ENCODE data around the gene CNGA2. TPM values are rescaled to one million over a fixed set of nuclear protein-coding genes. Genes with fewer than 3 reads are reported as not detected.

The CNGA2 gene
- total RNA-seq, 1 experiment from 2014 or later, result not detected

DNA sequence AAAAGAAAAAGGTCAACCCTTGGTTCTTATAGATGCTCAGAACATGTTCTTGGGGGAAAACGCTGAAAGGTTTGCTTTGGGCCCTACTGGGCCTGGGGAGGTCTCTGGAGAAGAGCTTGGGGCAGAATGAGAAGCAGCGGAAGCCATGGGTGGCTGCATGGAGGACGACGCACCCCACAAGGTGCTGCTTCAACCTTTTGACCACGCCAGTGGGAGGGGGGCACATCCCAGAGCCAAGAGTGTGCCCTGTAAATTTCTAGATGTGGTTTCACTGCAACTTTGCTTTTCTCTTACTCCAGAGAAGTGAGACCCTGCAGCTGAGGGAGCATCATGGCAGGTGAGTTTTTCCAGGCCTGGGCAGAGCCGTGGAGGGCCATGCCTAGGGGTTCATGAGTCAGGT, 36.1 kb upstream of the CNGA2 start:
- POLR2A ChIA-PET, result no interaction called here
- H3K9me2 ChIP-seq (ENCODE audit: insufficient read depth), result no peaks in the 10 kb centered on the region
- BruUV-seq (replicated peaks), result no TSS peak
- no peak overlapping the region for H3K4me2 ChIP-seq (ENCODE audit: low read length)
- no peak overlapping the region for H2AFZ ChIP-seq (ENCODE audit: low read depth, low read length, poor library complexity, severe bottlenecking)
- CTCF ChIA-PET, result no interaction called here
- intact Hi-C loops (cut with micrococcal nuclease), result no loop called here
- H3K27ac ChIP-seq (ENCODE audit: low read depth, low read length), result no peak overlapping the region
- H3K9me3 ChIP-seq (ENCODE audit: control insufficient read depth in 1 of 2, insufficient read depth in 1 of 2, low read depth in 1 of 2, low read length in 2 of 2), result no peaks in the 10 kb centered on the region
- no peaks in the 10 kb centered on the region for H3K79me2 ChIP-seq (ENCODE audit: insufficient read depth, low read length)
- RAD21 ChIA-PET (ENCODE audit: low non-redundant PET in 1 of 2, low total read pairs in 2 of 2, uncharacterized antibody in 2 of 2, unreplicated experiment in 2 of 2), result no interaction called here
- no peaks in the 10 kb centered on the region for H4K20me1 ChIP-seq (ENCODE audit: insufficient read depth)
- no peak overlapping the region for H3K4me3 ChIP-seq (replicated peaks in 1 of 2; ENCODE audit: low read depth in 1 of 2, low read length in 2 of 2)
- H3K9ac ChIP-seq (ENCODE audit: low read length), result no peak overlapping the region
- H3K36me3 ChIP-seq (ENCODE audit: control insufficient read depth in 1 of 2, insufficient read depth in 2 of 2, low read length in 2 of 2), result no peaks in the 10 kb centered on the region
- no peaks in the 10 kb centered on the region for H3K27me3 ChIP-seq (ENCODE audit: insufficient read depth, low read length)
- TF ChIP-seq MAX (IDR thresholded peaks at IDR 0.05) (no peak), REST (IDR thresholded peaks at IDR 0.05; ENCODE audit: low read depth) (no peak), FOSL1 (IDR thresholded peaks at IDR 0.05; ENCODE audit: low read depth) (no peak), TCF7L2 (IDR thresholded peaks at IDR 0.05; ENCODE audit: borderline replicate concordance, extremely low read depth, insufficient read depth, insufficient read length) (no peak), CBX3 (IDR thresholded peaks at IDR 0.05; ENCODE audit: low read depth) (no peak)
- DNase-seq (ENCODE audit: low read depth, low spot score), result no peak
- ATAC-seq, result no peak
- H3K4me1 ChIP-seq (ENCODE audit: control insufficient read depth in 1 of 2, insufficient read depth in 2 of 2, low read length in 2 of 2), result no peaks in the 10 kb centered on the region

GRCh38 chrX:151699746-151700145, 34.8 kb upstream of the CNGA2 start:
- H2AFZ ChIP-seq (ENCODE audit: low read depth, low read length, poor library complexity, severe bottlenecking), result no peak overlapping the region
- TF ChIP-seq SIN3A (IDR thresholded peaks at IDR 0.05; ENCODE audit: low read depth) (no peak), JUND (IDR thresholded peaks at IDR 0.05) (no peak), SRF (IDR thresholded peaks at IDR 0.05; ENCODE audit: low read depth) (no peak), POLR2A (IDR thresholded peaks at IDR 0.05; ENCODE audit: borderline replicate concordance, extremely low read depth, insufficient read depth, insufficient read length) (no peak), CBX3 (IDR thresholded peaks at IDR 0.05; ENCODE audit: low read depth) (no peak), CEBPB (IDR thresholded peaks at IDR 0.05; ENCODE audit: low read depth) (no peak), EZH2phosphoT487 (IDR thresholded peaks at IDR 0.05; ENCODE audit: borderline replicate concordance) (no peak), EGR1 (IDR thresholded peaks at IDR 0.05; ENCODE audit: low read depth) (no peak), ZFX (IDR thresholded peaks at IDR 0.05) (no peak), YY1 (IDR thresholded peaks at IDR 0.05; ENCODE audit: extremely low read depth, insufficient replicate concordance, low read depth, low read length) (no peak), ELF1 (IDR thresholded peaks at IDR 0.05; ENCODE audit: borderline replicate concordance, low read depth) (no peak), ZNF274 (IDR thresholded peaks at IDR 0.05; ENCODE audit: low read depth, low read length) (no peak), SP1 (IDR thresholded peaks at IDR 0.05; ENCODE audit: low read depth) (no peak), FOSL1 (IDR thresholded peaks at IDR 0.05; ENCODE audit: low read depth) (no peak), RAD21 (IDR thresholded peaks at IDR 0.05; ENCODE audit: low read depth) (no peak), ATF3 (IDR thresholded peaks at IDR 0.05) (no peak), TCF7L2 (IDR thresholded peaks at IDR 0.05; ENCODE audit: borderline replicate concordance, extremely low read depth, insufficient read depth, insufficient read length) (no peak)
- no peaks in the 10 kb centered on the region for H4K20me1 ChIP-seq (ENCODE audit: insufficient read depth)
- no peak overlapping the region for H3K27ac ChIP-seq (ENCODE audit: low read depth, low read length)
- no peaks in the 10 kb centered on the region for H3K9me2 ChIP-seq (ENCODE audit: insufficient read depth)
- H3K27me3 ChIP-seq (ENCODE audit: insufficient read depth, low read length), result no peaks in the 10 kb centered on the region
- H3K36me3 ChIP-seq (ENCODE audit: control insufficient read depth in 1 of 2, insufficient read depth in 2 of 2, low read length in 2 of 2), result no peaks in the 10 kb centered on the region
- H3K79me2 ChIP-seq (ENCODE audit: insufficient read depth, low read length), result no peaks in the 10 kb centered on the region
- ChIA-PET POLR2A (no interaction called here), CTCF (no interaction called here), RAD21 (ENCODE audit: low non-redundant PET in 1 of 2, low total read pairs in 2 of 2, uncharacterized antibody in 2 of 2, unreplicated experiment in 2 of 2) (no interaction called here)
- intact Hi-C loops (cut with micrococcal nuclease), result no loop called here
- no peak overlapping the region for H3K4me2 ChIP-seq (ENCODE audit: low read length)
- no TSS peak for BruUV-seq (replicated peaks)
- no peak overlapping the region for H3K9ac ChIP-seq (ENCODE audit: low read length)
- no peak for DNase-seq (ENCODE audit: low read depth, low spot score)
- H3K4me3 ChIP-seq (replicated peaks in 1 of 2; ENCODE audit: low read depth in 1 of 2, low read length in 2 of 2), result no peak overlapping the region
- no peak for ATAC-seq
- no peaks in the 10 kb centered on the region for H3K4me1 ChIP-seq (ENCODE audit: control insufficient read depth in 1 of 2, insufficient read depth in 2 of 2, low read length in 2 of 2)
- no peaks in the 10 kb centered on the region for H3K9me3 ChIP-seq (ENCODE audit: control insufficient read depth in 1 of 2, insufficient read depth in 1 of 2, low read depth in 1 of 2, low read length in 2 of 2)
